ENCODE measurements around the gene RNF220.

DNA sequence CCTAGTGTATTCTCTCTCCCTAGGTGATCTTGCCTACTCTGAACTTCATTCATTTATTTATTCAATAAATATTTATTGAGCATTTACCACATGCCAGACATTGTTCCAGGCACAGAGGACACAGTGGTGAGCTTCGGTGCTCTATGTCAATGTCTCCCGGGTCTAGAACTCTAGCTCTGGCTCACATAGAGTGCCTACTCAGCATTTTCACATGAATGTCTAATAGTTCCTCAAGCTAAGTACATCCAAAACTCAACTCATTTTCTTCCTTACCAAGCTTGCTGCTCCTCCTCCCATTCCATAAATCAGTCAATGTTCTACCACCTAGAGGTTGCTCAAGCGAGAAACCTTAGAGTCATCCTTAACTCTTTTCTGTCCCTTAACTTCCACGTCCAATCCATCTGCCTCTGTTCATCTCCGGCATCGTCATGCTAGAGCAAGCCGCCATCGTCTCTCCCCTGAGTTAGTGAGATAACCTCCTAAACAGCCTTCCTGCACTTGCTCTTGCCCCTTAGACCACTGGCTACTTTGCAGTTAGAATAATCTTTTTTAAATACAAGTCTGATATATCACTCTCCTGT, 201.7 kb downstream of the RNF220 start:
- TF ChIP-seq, protein P1, sequence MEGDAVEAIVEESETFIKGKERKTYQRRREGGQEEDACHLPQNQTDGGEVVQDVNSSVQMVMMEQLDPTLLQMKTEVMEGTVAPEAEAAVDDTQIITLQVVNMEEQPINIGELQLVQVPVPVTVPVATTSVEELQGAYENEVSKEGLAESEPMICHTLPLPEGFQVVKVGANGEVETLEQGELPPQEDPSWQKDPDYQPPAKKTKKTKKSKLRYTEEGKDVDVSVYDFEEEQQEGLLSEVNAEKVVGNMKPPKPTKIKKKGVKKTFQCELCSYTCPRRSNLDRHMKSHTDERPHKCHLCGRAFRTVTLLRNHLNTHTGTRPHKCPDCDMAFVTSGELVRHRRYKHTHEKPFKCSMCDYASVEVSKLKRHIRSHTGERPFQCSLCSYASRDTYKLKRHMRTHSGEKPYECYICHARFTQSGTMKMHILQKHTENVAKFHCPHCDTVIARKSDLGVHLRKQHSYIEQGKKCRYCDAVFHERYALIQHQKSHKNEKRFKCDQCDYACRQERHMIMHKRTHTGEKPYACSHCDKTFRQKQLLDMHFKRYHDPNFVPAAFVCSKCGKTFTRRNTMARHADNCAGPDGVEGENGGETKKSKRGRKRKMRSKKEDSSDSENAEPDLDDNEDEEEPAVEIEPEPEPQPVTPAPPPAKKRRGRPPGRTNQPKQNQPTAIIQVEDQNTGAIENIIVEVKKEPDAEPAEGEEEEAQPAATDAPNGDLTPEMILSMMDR (conservative IDR thresholded peaks at IDR 0.05; ENCODE audit: low read length), result no peak
- no peak for TF ChIP-seq EZH2phosphoT487 (IDR thresholded peaks at IDR 0.05; ENCODE audit: borderline replicate concordance)
